ENCODE data around the gene FAM222B.

Gene FAM222B

DNA sequence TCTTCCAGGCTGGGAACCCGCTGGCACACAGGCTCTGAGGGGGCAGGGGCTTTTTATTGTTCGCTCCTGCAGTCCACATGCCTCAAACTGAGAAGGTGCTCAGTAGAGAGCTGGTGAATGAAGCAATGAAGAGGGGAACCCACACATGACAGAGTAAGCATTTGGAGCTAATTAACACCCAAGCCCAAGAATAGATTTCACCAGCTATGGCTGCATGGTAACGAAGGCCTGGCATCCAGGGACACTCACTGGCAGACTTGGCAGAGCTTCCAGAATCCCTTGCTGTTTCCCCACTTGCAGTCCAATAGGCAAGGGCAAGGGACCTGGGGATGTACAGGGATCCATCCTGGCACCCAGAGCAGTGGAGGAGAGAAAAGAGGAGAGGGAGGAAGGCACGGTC is 42.8 kb upstream of the FAM222B start:
- Histone ChIP-seq H3K9ac (peak overlapping the region in 3 of 11 experiments; percentile 13 to 28 (median 24); a peak in 2 of 22 replicates), H3K4me1 (peaks cover 25 to 76% (median 56%) of the 10 kb centered on the region in 10 experiments), H3K9me3 (replicated peaks in 1 of 11) (no peaks in the 10 kb centered on the region), H4K20me1 (peaks cover 0 to 82% (median 26%) of the 10 kb centered on the region in 11 experiments; a peak in 12 of 22 replicates), H3K27me3 (no peaks in the 10 kb centered on the region), H3K36me3 (peaks cover 38 to 76% (median 59%) of the 10 kb centered on the region in 11 experiments), H3K27ac (no peak overlapping the region), H3K4me3 (no peak overlapping the region), H3K4me2 (peak overlapping the region in 7 of 11 experiments; percentile 5 to 37 (median 31); a peak in 8 of 22 replicates)
- no peak for TF ChIP-seq Cebpa-rat (IDR thresholded peaks at IDR 0.05)

DNA sequence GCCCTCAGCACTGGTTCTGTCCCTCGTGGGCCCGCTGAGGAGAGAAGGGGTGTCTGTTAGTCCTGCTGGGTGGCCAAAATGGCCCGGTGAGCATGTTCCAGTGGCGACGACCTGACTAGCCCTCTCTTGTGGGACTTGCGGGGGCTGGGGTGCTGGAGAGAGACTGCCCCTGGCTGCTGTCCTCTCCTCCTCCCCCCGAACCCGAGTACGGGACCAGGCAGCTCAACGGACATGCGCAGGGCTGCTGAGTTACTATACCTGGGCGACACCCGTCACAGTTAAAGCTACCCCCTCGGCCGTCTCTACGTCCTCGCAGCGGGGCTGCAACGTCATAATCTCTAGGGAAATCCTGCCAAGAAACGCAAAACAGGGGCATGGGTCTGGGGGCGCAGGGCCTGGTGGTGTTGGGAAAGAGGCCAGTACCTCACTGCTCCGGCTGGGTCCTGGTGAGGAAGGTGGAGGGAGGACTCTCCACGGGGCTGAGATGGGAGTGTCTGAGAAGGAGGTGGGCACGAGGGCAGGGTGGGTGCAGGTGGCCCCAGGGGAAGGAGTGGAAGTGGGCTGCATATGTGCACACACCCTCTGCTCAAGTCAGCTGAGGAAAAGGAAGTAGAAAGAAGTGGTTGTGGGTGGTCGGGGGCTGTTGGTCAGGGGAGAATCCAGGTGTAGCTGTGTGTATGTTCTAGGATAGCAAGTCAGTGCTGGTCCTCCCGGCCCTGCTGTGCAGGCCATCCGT is 41.5 kb upstream of the FAM222B start:
- no peak for TF ChIP-seq Cebpa-rat (IDR thresholded peaks at IDR 0.05)
- Histone ChIP-seq H3K27ac (no peak overlapping the region), H3K9ac (peak overlapping the region in 3 of 11 experiments; percentile 30 to 37 (median 36); a peak in 5 of 22 replicates)

DNA sequence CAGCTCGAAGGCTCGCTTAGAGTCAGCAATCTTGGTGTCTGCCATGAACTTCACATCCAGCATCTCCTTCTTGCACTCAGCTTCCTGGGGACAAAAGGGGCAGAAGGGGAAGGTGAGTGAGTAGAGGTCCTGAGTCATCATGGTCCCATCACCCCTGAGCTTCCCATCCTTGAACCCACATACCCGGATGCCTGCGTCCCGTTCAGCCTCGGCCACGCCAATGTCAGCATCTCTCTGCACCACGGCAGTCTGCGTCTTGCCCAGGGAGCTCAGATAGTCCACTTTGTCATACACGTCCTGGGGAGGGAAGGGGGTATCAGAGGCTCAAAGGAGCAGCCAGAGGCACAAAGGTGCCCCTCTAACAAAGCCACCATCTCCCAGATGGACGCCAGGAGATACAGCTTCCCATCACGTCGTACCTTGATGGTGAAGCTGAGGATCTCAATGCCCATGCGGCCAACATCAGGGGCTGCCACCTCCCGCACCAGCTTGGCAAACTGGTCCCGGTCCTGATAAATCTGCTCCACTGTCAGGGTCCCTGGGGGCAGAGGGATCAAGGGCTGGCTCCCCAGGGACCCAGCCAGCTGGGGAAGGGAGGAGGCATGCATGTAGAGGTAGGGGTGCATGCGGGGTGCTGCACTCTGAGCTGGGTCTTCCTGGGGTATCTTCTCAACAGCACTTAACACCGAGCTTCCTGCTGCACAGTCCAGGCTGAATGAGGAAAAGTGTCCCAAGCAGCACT is 39.7 kb upstream of the FAM222B start:
- no peak for TF ChIP-seq Cebpa-rat (IDR thresholded peaks at IDR 0.05)
- no peak overlapping the region for H3K4me2 ChIP-seq
- H3K27ac ChIP-seq: no peak overlapping the region
- H3K4me3 ChIP-seq: no peak overlapping the region
- no peaks in the 10 kb centered on the region for H3K27me3 ChIP-seq
- H3K9ac ChIP-seq: peak overlapping the region in 1 of 11 experiments; percentile 10; a peak in 3 of 22 replicates
- H4K20me1 ChIP-seq: peaks cover 0 to 77% (median 17%) of the 10 kb centered on the region in 11 experiments; a peak in 11 of 22 replicates
- peaks cover 60 to 97% (median 85%) of the 10 kb centered on the region in 11 experiments for H3K36me3 ChIP-seq
- no peaks in the 10 kb centered on the region for H3K9me3 ChIP-seq (replicated peaks in 1 of 11)
- peaks cover 0 to 46% (median 28%) of the 10 kb centered on the region in 10 experiments; a peak in 15 of 20 replicates for H3K4me1 ChIP-seq

More for the DNA sequence above, 41.5 kb upstream of the FAM222B start:
- H3K27me3 ChIP-seq: no peaks in the 10 kb centered on the region
- H3K4me3 ChIP-seq: no peak overlapping the region
- no peaks in the 10 kb centered on the region for H3K9me3 ChIP-seq (replicated peaks in 1 of 11)
- peaks cover 0 to 87% (median 23%) of the 10 kb centered on the region in 11 experiments; a peak in 12 of 22 replicates for H4K20me1 ChIP-seq
- peaks cover 13 to 64% (median 44%) of the 10 kb centered on the region in 10 experiments for H3K4me1 ChIP-seq
- H3K36me3 ChIP-seq: peaks cover 50 to 88% (median 71%) of the 10 kb centered on the region in 11 experiments
- H3K4me2 ChIP-seq: peak overlapping the region in 7 of 11 experiments; percentile 5 to 36 (median 23); a peak in 5 of 22 replicates

DNA sequence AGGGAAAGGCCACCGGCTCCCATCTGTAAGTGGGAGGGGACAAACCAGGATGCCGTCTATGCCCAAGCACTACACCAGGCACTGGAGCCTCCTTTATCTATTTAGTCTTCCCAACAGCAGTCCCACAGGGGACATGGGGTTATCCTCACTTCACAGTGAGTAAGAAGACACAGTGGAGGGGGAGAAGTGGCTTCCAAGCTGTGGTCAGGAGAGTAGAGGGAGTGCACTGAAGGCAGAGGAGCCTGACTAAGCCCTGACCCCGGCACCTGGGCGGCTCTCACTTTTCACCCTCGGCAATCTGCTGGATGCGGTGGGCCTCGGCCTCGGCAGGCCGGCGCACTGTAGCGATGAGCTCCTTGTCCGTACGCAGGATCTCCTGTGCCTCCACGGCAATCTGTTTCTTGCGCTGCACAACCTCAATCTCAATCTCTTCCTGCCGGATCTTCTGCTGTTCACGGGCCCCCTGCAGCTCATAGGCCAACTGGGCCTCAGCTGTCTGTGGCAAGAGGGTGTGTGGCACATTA is 39.0 kb upstream of the FAM222B start:
- Histone ChIP-seq H3K9me3 (replicated peaks in 1 of 11) (no peaks in the 10 kb centered on the region), H3K36me3 (peaks cover 60 to 91% (median 82%) of the 10 kb centered on the region in 11 experiments), H3K27me3 (no peaks in the 10 kb centered on the region), H3K4me2 (no peak overlapping the region), H3K9ac (no peak overlapping the region), H4K20me1 (peaks cover 0 to 70% (median 16%) of the 10 kb centered on the region in 11 experiments; a peak in 11 of 22 replicates), H3K4me1 (peaks cover 0 to 39% (median 24%) of the 10 kb centered on the region in 10 experiments; a peak in 15 of 20 replicates), H3K27ac (no peak overlapping the region), H3K4me3 (no peak overlapping the region)
- TF ChIP-seq Cebpa-rat (IDR thresholded peaks at IDR 0.05): no peak

DNA sequence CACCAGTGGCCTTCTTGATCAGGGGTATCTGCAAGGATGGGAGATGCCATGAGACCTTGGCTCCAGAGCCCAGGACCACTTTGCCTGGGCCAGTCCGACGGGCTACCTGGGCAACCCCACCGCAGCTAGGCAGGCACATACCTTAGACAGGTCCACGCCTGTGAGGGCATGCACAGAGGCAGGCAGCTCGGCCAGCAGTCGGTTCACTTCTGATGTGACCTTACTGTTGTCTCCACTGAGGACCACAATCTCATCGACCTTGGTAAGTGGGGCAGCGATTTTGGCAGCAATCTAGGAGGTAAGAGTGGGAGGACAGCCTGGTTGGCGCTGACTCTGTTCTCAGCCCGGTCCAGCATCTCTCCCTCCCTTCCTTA is 38.0 kb upstream of the FAM222B start:
- H3K4me2 ChIP-seq: no peak overlapping the region
- H3K4me1 ChIP-seq: peaks cover 0 to 29% (median 15%) of the 10 kb centered on the region in 10 experiments; a peak in 15 of 20 replicates
- H3K9me3 ChIP-seq (replicated peaks in 1 of 11): no peaks in the 10 kb centered on the region
- peaks cover 60 to 81% (median 76%) of the 10 kb centered on the region in 11 experiments for H3K36me3 ChIP-seq
- no peak overlapping the region for H3K9ac ChIP-seq
- H3K4me3 ChIP-seq: no peak overlapping the region
- no peak overlapping the region for H3K27ac ChIP-seq
- peaks cover 0 to 59% (median 9%) of the 10 kb centered on the region in 11 experiments; a peak in 9 of 22 replicates for H4K20me1 ChIP-seq
- no peaks in the 10 kb centered on the region for H3K27me3 ChIP-seq
- TF ChIP-seq Cebpa-rat (IDR thresholded peaks at IDR 0.05): no peak

DNA sequence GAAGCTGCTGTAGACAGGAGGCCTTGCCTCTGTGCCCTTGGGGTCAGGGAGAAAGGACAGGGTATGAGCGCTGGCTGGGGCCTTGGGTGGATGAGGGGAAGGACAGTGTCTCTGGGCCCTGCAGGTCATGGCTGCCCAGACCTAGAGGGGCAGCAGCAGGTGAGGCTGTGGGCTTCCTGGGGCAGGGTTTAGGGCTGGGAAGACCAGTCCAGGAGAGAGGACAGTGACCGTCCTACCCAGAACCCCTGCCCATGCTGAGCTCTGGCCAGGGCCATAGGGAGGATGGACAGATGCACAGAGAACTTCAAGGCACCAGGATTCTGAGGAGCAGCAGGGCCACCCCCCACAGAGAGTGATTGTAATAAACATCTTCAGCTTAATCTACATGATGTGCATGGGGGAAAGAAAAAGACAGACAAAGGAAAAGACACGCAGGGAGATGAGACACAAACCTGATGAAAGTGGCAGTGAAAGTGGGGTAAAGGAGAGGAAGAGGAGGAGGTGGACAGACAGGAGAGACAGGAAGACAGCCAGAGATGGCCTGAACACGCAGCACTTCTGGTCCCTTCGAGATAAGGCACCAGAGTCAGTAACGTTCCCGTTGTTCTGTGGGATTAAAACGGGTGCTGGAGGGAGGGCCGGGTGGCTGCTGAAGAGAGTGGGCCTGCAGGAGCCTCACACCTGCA is 37.4 kb upstream of the FAM222B start:
- no peak overlapping the region for H3K27ac ChIP-seq
- H3K36me3 ChIP-seq: peaks cover 60 to 76% (median 70%) of the 10 kb centered on the region in 11 experiments
- TF ChIP-seq Cebpa-rat (IDR thresholded peaks at IDR 0.05): no peak
- no peak overlapping the region for H3K4me2 ChIP-seq
- no peaks in the 10 kb centered on the region for H3K9me3 ChIP-seq (replicated peaks in 1 of 11)
- H4K20me1 ChIP-seq: peaks cover 0 to 54% (median 4%) of the 10 kb centered on the region in 11 experiments; a peak in 9 of 22 replicates
- no peak overlapping the region for H3K9ac ChIP-seq
- no peaks in the 10 kb centered on the region for H3K27me3 ChIP-seq
- H3K4me3 ChIP-seq: no peak overlapping the region
- H3K4me1 ChIP-seq: peaks cover 0 to 24% (median 10%) of the 10 kb centered on the region in 10 experiments; a peak in 15 of 20 replicates

DNA sequence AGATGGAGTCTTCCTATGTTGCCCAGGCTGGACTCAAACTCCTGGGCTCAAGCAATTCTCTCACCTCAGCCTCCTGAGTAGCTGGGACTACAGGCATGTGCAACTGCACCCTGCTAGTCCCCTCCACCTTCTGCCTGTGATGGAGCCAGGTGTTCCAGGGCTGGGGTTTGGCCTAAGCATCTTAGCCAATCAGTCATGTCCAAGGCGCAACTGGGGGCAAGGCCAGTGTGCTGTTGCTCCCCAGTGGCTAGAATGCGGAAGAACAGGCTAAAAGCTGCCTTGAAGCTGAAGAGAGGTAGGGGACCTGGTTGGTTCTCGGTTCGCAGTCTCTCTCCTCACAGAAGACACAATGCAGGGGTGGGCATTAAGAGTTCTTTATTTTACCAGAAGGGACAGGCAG is 36.4 kb upstream of the FAM222B start:
- Histone ChIP-seq H3K4me1 (peaks cover 0 to 13% (median 0%) of the 10 kb centered on the region in 10 experiments; a peak in 6 of 20 replicates), H3K27ac (no peak overlapping the region), H3K36me3 (peaks cover 55 to 67% (median 60%) of the 10 kb centered on the region in 11 experiments), H3K4me3 (no peak overlapping the region), H4K20me1 (peaks cover 0 to 44% (median 3%) of the 10 kb centered on the region in 11 experiments; a peak in 6 of 22 replicates), H3K9ac (no peak overlapping the region), H3K9me3 (replicated peaks in 1 of 11) (no peaks in the 10 kb centered on the region), H3K27me3 (no peaks in the 10 kb centered on the region), H3K4me2 (no peak overlapping the region)
- no peak for TF ChIP-seq Cebpa-rat (IDR thresholded peaks at IDR 0.05)

DNA sequence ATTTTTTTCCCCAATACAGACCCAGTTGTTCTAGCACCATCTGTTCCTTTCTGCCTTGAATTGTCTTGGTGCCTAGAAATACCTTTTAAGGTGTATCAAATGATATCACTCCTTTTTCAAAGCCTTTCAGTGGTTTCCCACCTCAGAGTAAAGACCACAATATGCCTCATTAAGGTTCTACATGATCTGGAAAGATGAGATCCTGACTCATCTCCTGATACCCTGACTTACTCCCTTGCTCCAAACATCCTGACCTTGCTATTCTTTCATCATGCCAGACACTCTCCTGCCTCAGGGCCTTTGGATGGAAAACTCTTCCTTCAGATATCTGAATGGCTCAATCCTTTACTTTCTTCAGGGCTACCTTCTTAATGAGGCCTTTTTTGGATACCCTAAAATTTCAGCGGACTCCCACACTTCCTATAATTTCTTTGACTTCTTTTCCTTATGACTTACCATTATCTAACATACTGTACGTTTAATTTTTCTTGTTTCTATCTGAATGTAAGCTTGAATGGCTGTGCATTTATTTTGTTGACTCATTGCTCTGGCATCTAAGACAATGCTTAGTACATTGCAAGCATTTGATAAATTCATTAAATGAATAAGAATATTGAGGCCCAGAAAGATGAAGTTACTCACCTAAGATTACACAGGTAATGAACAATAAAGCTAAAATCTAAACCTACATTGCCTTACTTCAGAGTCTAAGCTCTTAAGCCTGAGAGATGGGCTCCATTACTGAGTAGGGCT is 35.7 kb upstream of the FAM222B start:
- Histone ChIP-seq H3K27me3 (no peaks in the 10 kb centered on the region), H3K4me3 (no peak overlapping the region), H4K20me1 (peaks cover 0 to 37% (median 1%) of the 10 kb centered on the region in 11 experiments; a peak in 4 of 22 replicates), H3K9me3 (replicated peaks in 1 of 11) (no peaks in the 10 kb centered on the region), H3K36me3 (peaks cover 49 to 61% (median 54%) of the 10 kb centered on the region in 11 experiments), H3K4me1 (peaks cover 0 to 9% (median 0%) of the 10 kb centered on the region in 10 experiments; a peak in 5 of 20 replicates), H3K9ac (no peak overlapping the region), H3K4me2 (no peak overlapping the region), H3K27ac (no peak overlapping the region)
- no peak for TF ChIP-seq Cebpa-rat (IDR thresholded peaks at IDR 0.05)

Data from BLaER1 treated with 17β-estradiol and CSF1 and Interleukin-3, amounts not matched to agents 10 nM and 100 nM (cell line).